ENCODE results near the gene TEKT1.

DNA sequence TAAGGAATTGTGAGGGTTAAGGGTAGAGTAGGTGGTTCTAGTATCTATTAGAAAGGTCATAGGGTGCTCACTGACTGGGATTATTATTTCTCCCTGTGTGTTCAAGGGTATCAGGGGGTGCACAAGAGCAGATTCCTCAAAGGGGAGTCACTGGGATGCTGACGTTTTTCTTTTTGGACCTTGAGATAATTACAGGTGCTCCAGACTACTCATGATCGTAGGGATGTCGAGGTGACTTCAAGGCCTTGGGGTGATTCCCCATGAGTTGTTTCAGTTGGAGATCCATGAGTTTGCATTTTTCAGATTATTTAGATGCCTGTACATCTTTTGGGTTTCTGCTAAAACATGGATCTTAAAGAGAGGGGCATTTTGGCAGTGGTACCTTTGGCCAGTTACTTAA is 41.4 kb upstream of the TEKT1 start:
- TF ChIP-seq, protein P1, sequence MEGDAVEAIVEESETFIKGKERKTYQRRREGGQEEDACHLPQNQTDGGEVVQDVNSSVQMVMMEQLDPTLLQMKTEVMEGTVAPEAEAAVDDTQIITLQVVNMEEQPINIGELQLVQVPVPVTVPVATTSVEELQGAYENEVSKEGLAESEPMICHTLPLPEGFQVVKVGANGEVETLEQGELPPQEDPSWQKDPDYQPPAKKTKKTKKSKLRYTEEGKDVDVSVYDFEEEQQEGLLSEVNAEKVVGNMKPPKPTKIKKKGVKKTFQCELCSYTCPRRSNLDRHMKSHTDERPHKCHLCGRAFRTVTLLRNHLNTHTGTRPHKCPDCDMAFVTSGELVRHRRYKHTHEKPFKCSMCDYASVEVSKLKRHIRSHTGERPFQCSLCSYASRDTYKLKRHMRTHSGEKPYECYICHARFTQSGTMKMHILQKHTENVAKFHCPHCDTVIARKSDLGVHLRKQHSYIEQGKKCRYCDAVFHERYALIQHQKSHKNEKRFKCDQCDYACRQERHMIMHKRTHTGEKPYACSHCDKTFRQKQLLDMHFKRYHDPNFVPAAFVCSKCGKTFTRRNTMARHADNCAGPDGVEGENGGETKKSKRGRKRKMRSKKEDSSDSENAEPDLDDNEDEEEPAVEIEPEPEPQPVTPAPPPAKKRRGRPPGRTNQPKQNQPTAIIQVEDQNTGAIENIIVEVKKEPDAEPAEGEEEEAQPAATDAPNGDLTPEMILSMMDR (conservative IDR thresholded peaks at IDR 0.05), result no peak
- no peak for TF ChIP-seq EZH2 (IDR thresholded peaks at IDR 0.05; ENCODE audit: low read depth)
